K562 (cell line): ENCODE results near the gene UBA3. TPM values are rescaled to one million over a fixed set of nuclear protein-coding genes. Genes with fewer than 3 reads are reported as not detected.

ENCODE experiments used
- MEIS2 ChIP-seq: fragments of 450-650 bp; IDR thresholded peaks from 2 replicates; pipeline ENCODE4 v1.6.1; 2014; ENCODE audit warnings: mild to moderate bottlenecking; ENCODE audit not compliant: partially characterized antibody
- NBN ChIP-seq: fragments of 450-650 bp; IDR thresholded peaks from 2 replicates; pipeline ENCODE4 v1.6.1; 2016; ENCODE audit warnings: low read depth, mild to moderate bottlenecking
- NFXL1 ChIP-seq: fragments of 450-650 bp; formaldehyde crosslinking; IDR thresholded peaks from 2 replicates; pipeline ENCODE4 v1.4.0; 2021; ENCODE audit warnings: mild to moderate bottlenecking
- RREB1 ChIP-seq: fragments of 250-450 bp; sonication (Bioruptor Pico); IDR thresholded peaks from 2 replicates; pipeline ENCODE4 v1.4.0; 2020
- XRCC3 ChIP-seq: fragments of 450-650 bp; IDR thresholded peaks from 2 replicates; pipeline ENCODE4 v1.6.1; 2017; ENCODE audit warnings: mild to moderate bottlenecking, moderate library complexity
- ZBTB40 ChIP-seq, 2 experiments: fragments of 450-650 bp in 1 of 2; sonication (generic) in 1 of 2; formaldehyde crosslinking in 1 of 2; IDR thresholded peaks; 2 replicates each; pipeline versions ENCODE4 v1.7.1 to v1.9.0; 2016 to 2022; ENCODE audit warnings: inconsistent platforms in 1 of 2, mild to moderate bottlenecking in 1 of 2, missing genetic modification reagents in 1 of 2
- ZFP36 ChIP-seq: fragments of 150-350 bp; IDR thresholded peaks from 2 replicates; pipeline ENCODE4 v1.6.1; 2018; ENCODE audit warnings: low read length, low read depth; ENCODE audit not compliant: partially characterized antibody
- ZNF124 ChIP-seq: sonication (generic); formaldehyde crosslinking; IDR thresholded peaks from 2 replicates; pipeline ENCODE4 v1.8.1; 2022; ENCODE audit warnings: missing genetic modification reagents
- ZNF133 ChIP-seq: fragments of 250-450 bp; sonication (Bioruptor Pico); IDR thresholded peaks from 2 replicates; pipeline ENCODE4 v1.4.0; 2020; ENCODE audit warnings: mild to moderate bottlenecking
- ZNF41 ChIP-seq: fragments of 250-450 bp; sonication (Bioruptor Pico); conservative IDR thresholded peaks from 2 replicates; pipeline ENCODE4 v1.4.0; 2020; ENCODE audit warnings: mild to moderate bottlenecking
- polyA plus RNA-seq, 8 experiments: library from polyadenylated mRNA; depleted of rRNA in 4 of 8; stranded (reverse) in 5 of 8; unstranded in 3 of 8; fragments of >200 nt; fragmentation: Nextera tagmentation in 2 of 8; fragmentation: Illumina TruSeq in 1 of 8; extraction: Ambion mirVana in 2 of 8; extraction: Trizol in 1 of 8; gene quantifications; 2 replicates each; pipeline versions ENCODE4 v1.2.1 to v1.2.3, GENCODE V29; 2011 to 2014; ENCODE audit warnings: inconsistent platforms in 1 of 8, missing spikeins in 1 of 8
- total RNA-seq, 7 experiments: library from RNA; depleted of rRNA in 6 of 7; stranded (reverse); fragments of >200 nt in 6 of 7; fragmentation: Illumina TruSeq in 2 of 7; extraction: Trizol in 2 of 7; gene quantifications; 2 replicates each; pipeline versions ENCODE4 v1.2.1 to v1.2.3, GENCODE V29; 2011 to 2021; ENCODE audit warnings: low replicate concordance in 1 of 7
- TF ChIP-seq, protein P1 (sequence below): sonication (generic); formaldehyde crosslinking; IDR thresholded peaks from 2 replicates; pipeline ENCODE4 v1.8.0; 2022; ENCODE audit warnings: missing genetic modification reagents, mild to moderate bottlenecking, moderate library complexity, borderline replicate concordance
- TF ChIP-seq, protein P2 (sequence below): sonication (generic); formaldehyde crosslinking; IDR thresholded peaks from 2 replicates; pipeline ENCODE4 v1.8.1; 2022; ENCODE audit warnings: missing genetic modification reagents

The UBA3 gene
- total and polyA plus RNA-seq, 9 of the 15 experiments (the other 6 are each of a cell fraction or from before 2014, with no cell fraction given) = 23.2 to 80.0 (median 38.6) TPM

GRCh38 chr3:69104586-69104985 is 24.4 kb upstream of the UBA3 start (continued):
- TF ChIP-seq ZBTB40 (IDR thresholded peaks at IDR 0.05) = no peak
- TF ChIP-seq ZBTB40 (CRISPR knock-in tag; IDR thresholded peaks at IDR 0.05) = no peak
- no peak for TF ChIP-seq ZNF41 (CRISPR knock-in tag)
- no peak for TF ChIP-seq NBN
- TF ChIP-seq ZFP36 = no peak
- TF ChIP-seq ZNF124 (CRISPR knock-in tag) = no peak
- TF ChIP-seq, protein P1, sequence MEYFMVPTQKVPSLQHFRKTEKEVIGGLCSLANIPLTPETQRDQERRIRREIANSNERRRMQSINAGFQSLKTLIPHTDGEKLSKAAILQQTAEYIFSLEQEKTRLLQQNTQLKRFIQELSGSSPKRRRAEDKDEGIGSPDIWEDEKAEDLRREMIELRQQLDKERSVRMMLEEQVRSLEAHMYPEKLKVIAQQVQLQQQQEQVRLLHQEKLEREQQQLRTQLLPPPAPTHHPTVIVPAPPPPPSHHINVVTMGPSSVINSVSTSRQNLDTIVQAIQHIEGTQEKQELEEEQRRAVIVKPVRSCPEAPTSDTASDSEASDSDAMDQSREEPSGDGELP (CRISPR knock-in tag) = no peak
- no peak for TF ChIP-seq XRCC3
- TF ChIP-seq, protein P2, sequence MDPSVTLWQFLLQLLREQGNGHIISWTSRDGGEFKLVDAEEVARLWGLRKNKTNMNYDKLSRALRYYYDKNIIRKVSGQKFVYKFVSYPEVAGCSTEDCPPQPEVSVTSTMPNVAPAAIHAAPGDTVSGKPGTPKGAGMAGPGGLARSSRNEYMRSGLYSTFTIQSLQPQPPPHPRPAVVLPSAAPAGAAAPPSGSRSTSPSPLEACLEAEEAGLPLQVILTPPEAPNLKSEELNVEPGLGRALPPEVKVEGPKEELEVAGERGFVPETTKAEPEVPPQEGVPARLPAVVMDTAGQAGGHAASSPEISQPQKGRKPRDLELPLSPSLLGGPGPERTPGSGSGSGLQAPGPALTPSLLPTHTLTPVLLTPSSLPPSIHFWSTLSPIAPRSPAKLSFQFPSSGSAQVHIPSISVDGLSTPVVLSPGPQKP = no peak
- no peak for TF ChIP-seq NFXL1 (CRISPR knock-in tag)
- TF ChIP-seq RREB1 = no peak
- no peak for TF ChIP-seq ZNF133 (CRISPR knock-in tag)
- TF ChIP-seq MEIS2 = no peak
